ENCODE results near the gene EHMT2.

DNA sequence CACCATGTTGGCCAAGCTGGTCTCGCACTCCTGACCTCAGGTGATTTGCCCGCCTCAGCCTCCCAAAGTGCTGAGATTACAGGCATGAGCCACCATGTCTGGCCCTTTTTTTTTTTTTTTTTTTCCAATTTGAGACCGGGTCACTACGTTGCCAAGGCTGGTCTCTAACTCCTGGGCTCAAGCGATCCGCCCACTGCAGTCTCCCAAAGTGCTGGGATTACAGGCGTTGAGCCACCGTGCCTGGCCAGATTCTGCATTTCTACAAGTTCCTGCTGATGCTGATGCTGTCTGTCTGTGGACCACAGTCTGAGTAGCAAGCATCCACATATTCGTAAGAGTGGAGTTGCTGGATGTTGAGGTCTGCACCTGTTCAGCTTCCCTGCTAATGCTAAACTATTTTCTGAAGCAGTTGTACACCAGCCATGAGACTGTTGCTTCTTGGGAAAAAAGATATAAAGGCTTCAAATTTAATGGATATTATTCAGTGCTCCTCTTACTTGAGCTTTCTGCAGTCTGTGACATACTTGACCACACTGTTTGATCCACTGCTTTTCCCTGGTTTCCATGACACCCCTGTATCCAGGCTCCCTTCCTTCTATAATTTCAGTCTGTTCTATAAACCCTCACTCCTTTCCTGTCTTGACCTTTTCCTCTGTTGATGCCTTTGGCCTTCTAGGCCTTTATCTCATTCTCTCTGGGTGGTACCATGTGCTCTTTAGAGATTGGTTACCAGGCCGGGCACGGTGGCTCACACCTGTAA, 14.5 kb upstream of the EHMT2 start:
- TF ChIP-seq, protein P1, sequence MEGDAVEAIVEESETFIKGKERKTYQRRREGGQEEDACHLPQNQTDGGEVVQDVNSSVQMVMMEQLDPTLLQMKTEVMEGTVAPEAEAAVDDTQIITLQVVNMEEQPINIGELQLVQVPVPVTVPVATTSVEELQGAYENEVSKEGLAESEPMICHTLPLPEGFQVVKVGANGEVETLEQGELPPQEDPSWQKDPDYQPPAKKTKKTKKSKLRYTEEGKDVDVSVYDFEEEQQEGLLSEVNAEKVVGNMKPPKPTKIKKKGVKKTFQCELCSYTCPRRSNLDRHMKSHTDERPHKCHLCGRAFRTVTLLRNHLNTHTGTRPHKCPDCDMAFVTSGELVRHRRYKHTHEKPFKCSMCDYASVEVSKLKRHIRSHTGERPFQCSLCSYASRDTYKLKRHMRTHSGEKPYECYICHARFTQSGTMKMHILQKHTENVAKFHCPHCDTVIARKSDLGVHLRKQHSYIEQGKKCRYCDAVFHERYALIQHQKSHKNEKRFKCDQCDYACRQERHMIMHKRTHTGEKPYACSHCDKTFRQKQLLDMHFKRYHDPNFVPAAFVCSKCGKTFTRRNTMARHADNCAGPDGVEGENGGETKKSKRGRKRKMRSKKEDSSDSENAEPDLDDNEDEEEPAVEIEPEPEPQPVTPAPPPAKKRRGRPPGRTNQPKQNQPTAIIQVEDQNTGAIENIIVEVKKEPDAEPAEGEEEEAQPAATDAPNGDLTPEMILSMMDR (IDR thresholded peaks at IDR 0.05; ENCODE audit: insufficient read depth, low read length): no peak
- no peak for TF ChIP-seq POLR2AphosphoS5 (IDR thresholded peaks at IDR 0.05; ENCODE audit: low read depth)
- TF ChIP-seq, protein P2, sequence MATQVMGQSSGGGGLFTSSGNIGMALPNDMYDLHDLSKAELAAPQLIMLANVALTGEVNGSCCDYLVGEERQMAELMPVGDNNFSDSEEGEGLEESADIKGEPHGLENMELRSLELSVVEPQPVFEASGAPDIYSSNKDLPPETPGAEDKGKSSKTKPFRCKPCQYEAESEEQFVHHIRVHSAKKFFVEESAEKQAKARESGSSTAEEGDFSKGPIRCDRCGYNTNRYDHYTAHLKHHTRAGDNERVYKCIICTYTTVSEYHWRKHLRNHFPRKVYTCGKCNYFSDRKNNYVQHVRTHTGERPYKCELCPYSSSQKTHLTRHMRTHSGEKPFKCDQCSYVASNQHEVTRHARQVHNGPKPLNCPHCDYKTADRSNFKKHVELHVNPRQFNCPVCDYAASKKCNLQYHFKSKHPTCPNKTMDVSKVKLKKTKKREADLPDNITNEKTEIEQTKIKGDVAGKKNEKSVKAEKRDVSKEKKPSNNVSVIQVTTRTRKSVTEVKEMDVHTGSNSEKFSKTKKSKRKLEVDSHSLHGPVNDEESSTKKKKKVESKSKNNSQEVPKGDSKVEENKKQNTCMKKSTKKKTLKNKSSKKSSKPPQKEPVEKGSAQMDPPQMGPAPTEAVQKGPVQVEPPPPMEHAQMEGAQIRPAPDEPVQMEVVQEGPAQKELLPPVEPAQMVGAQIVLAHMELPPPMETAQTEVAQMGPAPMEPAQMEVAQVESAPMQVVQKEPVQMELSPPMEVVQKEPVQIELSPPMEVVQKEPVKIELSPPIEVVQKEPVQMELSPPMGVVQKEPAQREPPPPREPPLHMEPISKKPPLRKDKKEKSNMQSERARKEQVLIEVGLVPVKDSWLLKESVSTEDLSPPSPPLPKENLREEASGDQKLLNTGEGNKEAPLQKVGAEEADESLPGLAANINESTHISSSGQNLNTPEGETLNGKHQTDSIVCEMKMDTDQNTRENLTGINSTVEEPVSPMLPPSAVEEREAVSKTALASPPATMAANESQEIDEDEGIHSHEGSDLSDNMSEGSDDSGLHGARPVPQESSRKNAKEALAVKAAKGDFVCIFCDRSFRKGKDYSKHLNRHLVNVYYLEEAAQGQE (IDR thresholded peaks at IDR 0.05; ENCODE audit: insufficient replicate concordance, low read depth): no peak

Measured in HL-60 (cell line).